Activated T-cell treated with anti-CD3 and anti-CD28 coated beads, Interleukin-2, amount 50 U/mL, for 72 hours (primary cell): ENCODE measurements around the gene CLCN6. TPM values are rescaled to one million over a fixed set of nuclear protein-coding genes. Genes with fewer than 3 reads are reported as not detected.

ENCODE experiments used
- ATAC-seq, 2 donors: fragments of 150-1000 bp; cut with Tn5 transposase; replicated peaks in 1 of 2; 2 replicates each; pipeline ENCODE4 v1.10.0; 2021; ENCODE audit warnings: moderate library complexity in 2 of 2, mild to moderate bottlenecking in 1 of 2
- DNase-seq, 2 donors: peaks; one replicate each; pipeline ENCODE4 v3.0.0; 2021 to 2022; ENCODE audit warnings: mixed read lengths in 1 of 2
- H3K27ac Mint-ChIP-seq: one replicate; pipeline ENCODE4 v1.8.0; 2022; ENCODE audit warnings: mild to moderate bottlenecking, moderate library complexity, mixed read lengths
- H3K27me3 Mint-ChIP-seq: one replicate; pipeline ENCODE4 v1.8.0; 2022; ENCODE audit warnings: low read depth, mixed read lengths
- H3K36me3 Mint-ChIP-seq, 2 donors: one replicate each; pipeline ENCODE4 v1.8.0; 2022; ENCODE audit warnings: mixed read lengths in 2 of 2, mild to moderate bottlenecking in 1 of 2; ENCODE audit not compliant: insufficient read depth in 2 of 2
- H3K4me1 Mint-ChIP-seq: one replicate; pipeline ENCODE4 v1.8.0; 2022; ENCODE audit warnings: low read depth, mixed read lengths
- H3K4me3 Mint-ChIP-seq, 2 donors: one replicate each; pipeline ENCODE4 v1.8.0; 2022; ENCODE audit warnings: mild to moderate bottlenecking in 2 of 2, mixed read lengths in 2 of 2, moderate library complexity in 2 of 2
- H3K9me3 Mint-ChIP-seq, 2 donors: one replicate each; pipeline ENCODE4 v1.8.0; 2022; ENCODE audit warnings: mixed read lengths in 2 of 2
- total RNA-seq, 2 donors: library from RNA; stranded (reverse); gene quantifications; one replicate each; pipeline ENCODE4 v1.2.3, GENCODE V29; 2022

Gene CLCN6
- total RNA-seq, 2 donors from 2014 or later: 8.2 to 9.3 TPM

DNA sequence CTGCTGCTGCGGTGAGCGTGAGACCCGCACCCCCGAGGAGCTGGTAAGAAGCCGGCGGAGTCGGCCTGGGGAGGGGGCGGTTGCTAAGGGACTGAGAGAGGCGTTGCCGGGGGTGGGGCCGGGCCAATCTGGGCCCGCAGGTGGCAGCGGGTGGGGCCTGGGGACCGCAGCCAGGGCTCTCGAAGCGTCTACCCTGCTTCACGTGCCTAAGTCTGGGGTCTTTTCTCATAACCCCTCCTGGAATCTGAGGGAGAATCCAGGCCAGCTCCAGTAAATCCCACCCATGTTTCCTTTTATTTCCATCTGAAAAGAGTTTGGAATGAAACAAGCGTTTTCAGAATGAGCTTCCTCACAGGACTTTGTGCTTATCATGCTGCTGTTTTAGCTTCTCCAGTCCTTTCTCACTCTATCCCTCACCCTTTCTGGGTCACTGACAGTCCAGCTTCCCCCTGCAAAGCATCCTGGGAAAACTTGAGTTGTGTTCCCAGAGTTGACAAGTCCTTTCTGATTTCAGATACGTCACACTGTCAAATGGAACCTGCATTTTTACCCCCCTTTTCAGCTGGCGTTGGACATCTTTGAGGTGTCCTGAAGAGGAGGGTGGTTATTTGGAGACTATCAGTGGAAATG is 431 bp downstream of the CLCN6 start:
- Mint-ChIP-seq H3K4me3 (peak overlapping the region; percentile 96 to 98), H3K4me1 (peaks cover 73% of the 10 kb centered on the region), H3K36me3 (peaks cover 0 to 2% of the 10 kb centered on the region in 2 donors), H3K9me3 (no peaks in the 10 kb centered on the region), H3K27ac (peak overlapping the region; percentile 93), H3K27me3 (no peaks in the 10 kb centered on the region)
- no peak for DNase-seq
- peak; percentile 57 to 59 for ATAC-seq

DNA sequence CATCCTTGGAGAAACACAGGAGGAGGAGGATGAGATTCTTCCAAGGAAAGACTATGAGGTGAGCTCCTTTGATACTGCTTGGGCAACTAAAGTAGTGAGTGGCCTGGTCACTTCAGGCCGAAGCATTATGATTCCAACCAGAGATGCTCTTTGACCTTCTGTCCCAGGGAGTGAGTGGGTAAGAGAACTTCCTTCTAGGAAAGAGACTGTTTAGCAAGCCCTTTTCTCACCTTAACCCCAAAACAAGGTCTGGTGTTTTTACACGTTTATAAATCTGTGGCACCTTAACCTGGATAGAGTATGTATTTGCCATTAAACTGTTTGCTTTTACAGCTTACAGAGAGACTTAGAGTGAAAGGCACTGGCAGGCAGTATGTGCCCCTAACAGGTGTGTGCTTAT is 1.1 kb downstream of the CLCN6 start:
- ATAC-seq: no peak
- H3K4me1 Mint-ChIP-seq: peaks cover 66% of the 10 kb centered on the region

DNA sequence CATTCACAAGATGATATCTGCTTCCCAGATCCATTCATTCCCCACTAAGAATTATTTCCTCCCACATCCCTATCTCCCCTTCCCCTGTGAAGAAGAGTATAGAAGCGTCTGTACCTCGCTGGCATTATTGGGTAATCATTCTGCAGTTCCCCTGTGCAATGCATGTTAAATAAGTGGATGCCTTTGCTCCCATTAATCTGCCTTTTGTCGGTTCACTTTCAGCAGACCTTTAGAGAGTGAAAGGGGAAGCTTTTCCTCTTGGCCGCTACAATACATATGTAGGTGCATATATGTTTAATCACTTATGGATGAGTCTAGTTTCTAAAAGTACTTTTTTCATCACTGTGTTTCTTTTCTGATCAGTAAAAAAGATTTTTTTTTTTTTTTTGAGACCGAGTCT is 7.0 kb downstream of the CLCN6 start:
- DNase-seq: no peak
- H3K4me1 Mint-ChIP-seq: peaks cover 13% of the 10 kb centered on the region
- no peak for ATAC-seq
- H3K27me3 Mint-ChIP-seq: no peaks in the 10 kb centered on the region
- H3K36me3 Mint-ChIP-seq: peaks cover 2 to 7% of the 10 kb centered on the region in 2 donors
- no peak overlapping the region for H3K27ac Mint-ChIP-seq
- no peaks in the 10 kb centered on the region for H3K9me3 Mint-ChIP-seq
- H3K4me3 Mint-ChIP-seq: no peak overlapping the region

More for the DNA sequence above, 1.1 kb downstream of the CLCN6 start:
- H3K36me3 Mint-ChIP-seq: peaks cover 0 to 2% of the 10 kb centered on the region in 2 donors
- H3K9me3 Mint-ChIP-seq: no peaks in the 10 kb centered on the region
- no peak for DNase-seq
- peak overlapping the region; percentile 22 for H3K27ac Mint-ChIP-seq
- no peaks in the 10 kb centered on the region for H3K27me3 Mint-ChIP-seq
- peak overlapping the region; percentile 96 to 98 for H3K4me3 Mint-ChIP-seq

DNA sequence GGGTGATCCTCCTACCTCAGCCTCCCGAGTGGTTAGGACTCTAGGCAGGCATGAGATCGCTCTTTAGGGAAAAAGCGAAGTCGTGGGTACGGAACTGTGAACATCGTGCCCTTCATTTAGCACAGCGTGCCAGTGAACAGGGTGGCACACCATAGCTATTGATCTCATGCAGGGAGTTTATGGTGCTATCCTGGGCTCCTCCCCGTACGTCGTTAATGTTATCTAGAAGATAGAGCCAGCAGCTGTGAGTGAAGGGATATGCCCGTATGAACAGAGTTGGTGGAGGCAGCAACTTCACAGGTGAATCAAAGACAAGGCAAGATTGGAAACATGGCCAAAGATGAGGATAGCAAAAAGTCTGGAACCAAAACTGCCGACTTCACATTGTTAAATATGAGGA is 11.2 kb downstream of the CLCN6 start:
- Mint-ChIP-seq H3K4me3 (no peak overlapping the region), H3K27ac (no peak overlapping the region), H3K36me3 (peaks cover 2 to 8% of the 10 kb centered on the region in 2 donors), H3K4me1 (no peaks in the 10 kb centered on the region), H3K27me3 (no peaks in the 10 kb centered on the region), H3K9me3 (no peaks in the 10 kb centered on the region)
- ATAC-seq (no peak), DNase-seq (no peak)

DNA sequence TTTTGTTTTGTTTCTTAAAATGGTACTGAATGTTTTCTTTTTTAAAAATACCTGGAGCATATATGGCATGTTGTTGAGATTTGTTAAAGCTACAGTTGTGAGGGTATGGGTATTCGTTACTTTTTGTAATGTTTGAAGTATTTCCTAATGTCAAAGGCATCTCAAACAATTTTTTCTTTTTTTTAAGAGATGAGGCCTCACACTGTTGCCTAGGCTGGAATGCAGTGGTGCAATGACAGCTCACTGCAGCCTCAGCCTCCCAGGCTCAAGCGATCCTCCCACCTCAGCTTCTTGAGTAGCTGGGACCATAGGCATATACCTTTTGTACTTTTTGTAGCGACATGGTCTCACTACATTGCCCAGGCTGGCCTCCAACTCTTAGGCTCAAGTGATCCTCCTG is 16.1 kb downstream of the CLCN6 start:
- DNase-seq (no peak), ATAC-seq (no peak)
- no peaks in the 10 kb centered on the region for H3K9me3 Mint-ChIP-seq
- peaks cover 2 to 9% of the 10 kb centered on the region in 2 donors for H3K36me3 Mint-ChIP-seq
- H3K4me1 Mint-ChIP-seq: no peaks in the 10 kb centered on the region
- no peak overlapping the region for H3K4me3 Mint-ChIP-seq
- H3K27me3 Mint-ChIP-seq: no peaks in the 10 kb centered on the region
- H3K27ac Mint-ChIP-seq: no peak overlapping the region

DNA sequence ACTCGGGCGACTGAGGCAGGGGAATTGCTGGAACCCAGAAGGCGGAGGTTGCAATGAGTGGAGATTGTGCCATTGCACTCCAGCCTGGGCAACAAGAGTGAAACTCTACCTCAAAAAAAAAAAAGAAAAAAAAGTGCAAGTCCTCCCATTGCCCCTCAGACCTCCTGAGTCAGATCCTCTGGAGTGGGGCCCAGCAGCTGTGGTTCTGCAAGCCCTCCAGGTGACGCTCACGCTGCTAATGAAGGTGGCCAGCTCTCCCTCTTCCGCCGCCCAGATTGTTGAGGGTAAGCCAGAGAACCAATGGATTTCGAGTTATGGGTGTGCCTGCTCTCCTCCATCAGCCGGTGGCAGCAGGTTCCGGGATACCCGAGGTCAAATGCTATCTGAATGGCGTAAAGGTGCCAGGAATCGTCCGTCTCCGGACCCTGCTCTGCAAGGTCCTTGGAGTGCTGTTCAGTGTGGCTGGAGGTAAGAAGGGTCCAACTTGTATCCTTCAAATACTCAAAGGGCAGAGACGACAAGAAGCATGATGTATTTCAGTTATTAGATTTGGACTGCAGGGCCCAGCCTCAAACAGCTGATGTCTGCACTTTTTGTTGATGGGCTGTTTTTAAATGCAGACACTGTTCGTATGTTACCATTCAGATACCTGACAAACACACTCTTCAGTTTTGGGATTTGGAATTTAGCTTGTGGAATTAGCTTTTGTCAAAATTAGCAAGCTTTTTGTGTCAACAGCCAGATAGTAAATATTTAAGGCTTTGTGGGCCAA is 17.6 kb downstream of the CLCN6 start:
- Mint-ChIP-seq H3K27ac (no peak overlapping the region), H3K36me3 (peaks cover 0 to 6% of the 10 kb centered on the region in 2 donors), H3K27me3 (no peaks in the 10 kb centered on the region), H3K4me3 (no peak overlapping the region), H3K4me1 (no peaks in the 10 kb centered on the region), H3K9me3 (no peaks in the 10 kb centered on the region)
- DNase-seq (no peak), ATAC-seq (no peak)

DNA sequence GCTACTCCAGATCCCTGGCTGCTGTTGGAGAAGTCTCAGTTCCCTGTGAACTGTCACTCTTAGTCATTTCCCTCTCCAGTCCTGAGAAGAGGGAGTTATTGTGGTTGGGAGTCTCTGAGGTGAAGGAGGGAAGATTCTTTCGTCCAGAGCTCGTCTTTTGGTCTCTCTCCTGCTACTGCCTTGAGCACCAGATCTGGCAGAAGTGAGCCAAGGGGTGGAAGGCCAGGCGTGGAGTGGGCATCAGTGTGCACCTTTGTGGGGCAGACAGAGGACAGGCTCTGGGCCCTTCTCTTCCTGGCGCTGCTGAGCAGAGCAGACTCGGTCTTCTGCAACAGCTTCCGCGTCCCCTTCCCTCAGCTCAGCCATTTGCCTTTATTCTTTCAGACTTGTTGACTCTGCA is 19.1 kb downstream of the CLCN6 start:
- Mint-ChIP-seq H3K36me3 (peaks cover 0 to 4% of the 10 kb centered on the region in 2 donors), H3K4me3 (no peak overlapping the region), H3K9me3 (no peaks in the 10 kb centered on the region), H3K27ac (no peak overlapping the region), H3K27me3 (no peaks in the 10 kb centered on the region), H3K4me1 (no peaks in the 10 kb centered on the region)
- DNase-seq (no peak), ATAC-seq (no peak)

DNA sequence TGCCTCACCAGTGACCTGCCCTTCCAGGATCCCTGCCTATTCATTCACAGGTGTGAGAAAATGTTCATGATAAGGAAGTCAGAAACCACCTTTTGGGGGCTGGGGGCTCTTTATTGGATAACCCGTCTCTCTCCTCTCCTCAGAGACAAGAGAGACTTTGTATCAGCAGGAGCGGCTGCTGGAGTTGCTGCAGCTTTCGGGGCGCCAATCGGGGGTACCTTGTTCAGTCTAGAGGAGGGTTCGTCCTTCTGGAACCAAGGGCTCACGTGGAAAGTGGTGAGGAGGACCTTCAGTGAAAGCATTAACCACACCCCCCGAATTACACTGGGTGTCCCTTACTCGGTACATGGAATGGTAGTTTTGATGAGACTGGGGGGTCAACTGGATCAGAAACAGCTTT is 21.0 kb downstream of the CLCN6 start:
- peaks cover 0 to 3% of the 10 kb centered on the region in 2 donors for H3K36me3 Mint-ChIP-seq
- no peak overlapping the region for H3K4me3 Mint-ChIP-seq
- H3K27me3 Mint-ChIP-seq: no peaks in the 10 kb centered on the region
- no peak for ATAC-seq
- no peak overlapping the region for H3K27ac Mint-ChIP-seq
- no peaks in the 10 kb centered on the region for H3K4me1 Mint-ChIP-seq
- H3K9me3 Mint-ChIP-seq: no peaks in the 10 kb centered on the region
- DNase-seq: no peak

DNA sequence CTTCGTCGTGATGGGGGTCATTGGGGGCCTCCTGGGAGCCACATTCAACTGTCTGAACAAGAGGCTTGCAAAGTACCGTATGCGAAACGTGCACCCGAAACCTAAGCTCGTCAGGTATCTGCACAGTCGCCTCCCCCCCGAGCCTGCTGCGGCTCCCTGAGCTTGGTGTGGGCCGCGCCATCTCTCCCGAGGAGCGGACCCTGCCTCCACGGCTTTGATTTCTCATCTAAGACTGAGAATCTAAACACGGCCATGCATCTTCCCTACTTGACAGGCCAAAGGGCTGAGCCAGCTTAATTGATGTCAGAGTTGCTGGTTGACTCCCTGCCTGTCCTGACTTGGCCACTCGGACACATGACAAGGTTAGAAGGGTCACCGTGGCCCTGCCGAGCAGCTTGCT is 22.5 kb downstream of the CLCN6 start:
- H3K4me1 Mint-ChIP-seq: no peaks in the 10 kb centered on the region
- ATAC-seq (no peak), DNase-seq (no peak)
- no peak overlapping the region for H3K27ac Mint-ChIP-seq
- H3K27me3 Mint-ChIP-seq: no peaks in the 10 kb centered on the region
- H3K36me3 Mint-ChIP-seq: peaks cover 0 to 2% of the 10 kb centered on the region in 2 donors
- no peaks in the 10 kb centered on the region for H3K9me3 Mint-ChIP-seq
- H3K4me3 Mint-ChIP-seq: no peak overlapping the region

DNA sequence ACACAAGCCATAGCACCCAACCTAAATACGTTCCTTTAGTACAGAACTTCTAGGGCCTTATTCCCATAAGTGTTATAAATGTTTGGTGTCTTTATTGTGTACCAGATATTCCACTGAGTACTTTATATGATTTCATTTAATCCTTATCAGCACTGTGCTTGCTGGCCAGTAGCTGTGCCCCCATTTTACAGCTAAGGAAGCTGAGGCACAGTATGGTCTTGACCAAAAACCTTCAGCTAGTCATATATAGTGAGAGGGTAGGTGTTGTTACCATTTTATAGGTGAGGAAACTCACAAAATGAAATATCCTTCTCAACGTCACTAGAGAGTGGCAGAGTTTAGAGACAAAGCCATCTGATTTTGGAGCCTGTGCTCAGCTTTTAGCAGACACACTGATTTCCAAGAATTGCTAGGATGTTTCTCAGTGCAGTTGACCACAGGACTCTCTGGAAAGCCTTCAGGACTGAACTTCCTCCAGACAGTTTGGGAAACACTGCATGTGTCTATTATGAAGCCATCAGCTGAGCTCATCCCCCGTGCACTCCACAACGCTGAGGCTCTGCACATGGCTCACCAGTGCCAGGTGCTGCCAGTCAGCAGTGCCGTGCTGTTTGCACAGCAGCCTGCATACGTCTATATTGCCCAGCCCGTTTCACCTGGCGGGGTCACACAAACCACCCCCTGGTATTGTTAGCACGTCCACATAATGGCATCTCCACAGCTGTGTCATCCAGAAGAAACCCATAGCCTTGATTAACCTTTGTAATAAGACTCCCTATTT is 26.1 kb downstream of the CLCN6 start:
- Mint-ChIP-seq H3K36me3 (peaks cover 2% of the 10 kb centered on the region in 2 donors), H3K4me3 (no peak overlapping the region), H3K27me3 (no peaks in the 10 kb centered on the region), H3K9me3 (no peaks in the 10 kb centered on the region), H3K27ac (no peak overlapping the region), H3K4me1 (no peaks in the 10 kb centered on the region)
- DNase-seq (no peak), ATAC-seq (no peak)

DNA sequence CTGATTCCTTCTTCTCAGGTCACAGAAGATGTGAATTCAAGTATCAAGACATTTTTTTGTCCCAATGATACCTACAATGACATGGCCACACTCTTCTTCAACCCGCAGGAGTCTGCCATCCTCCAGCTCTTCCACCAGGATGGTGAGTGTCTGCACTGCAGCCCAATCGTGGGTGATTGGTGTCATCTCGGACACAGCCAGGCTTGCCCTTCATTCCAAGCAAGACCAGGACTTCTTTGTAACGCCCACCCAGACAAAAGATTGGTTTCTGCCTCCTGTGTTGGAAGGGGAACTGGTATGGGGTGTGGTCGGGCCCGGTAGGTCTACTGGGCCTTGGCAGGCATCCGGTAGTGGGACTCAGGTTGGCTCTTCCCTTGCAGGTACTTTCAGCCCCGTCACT is 27.5 kb downstream of the CLCN6 start:
- DNase-seq (no peak), ATAC-seq (no peak)
- Mint-ChIP-seq H3K27me3 (no peaks in the 10 kb centered on the region), H3K36me3 (peaks cover 2 to 3% of the 10 kb centered on the region in 2 donors), H3K9me3 (no peaks in the 10 kb centered on the region), H3K27ac (no peak overlapping the region), H3K4me1 (no peaks in the 10 kb centered on the region), H3K4me3 (no peak overlapping the region)

DNA sequence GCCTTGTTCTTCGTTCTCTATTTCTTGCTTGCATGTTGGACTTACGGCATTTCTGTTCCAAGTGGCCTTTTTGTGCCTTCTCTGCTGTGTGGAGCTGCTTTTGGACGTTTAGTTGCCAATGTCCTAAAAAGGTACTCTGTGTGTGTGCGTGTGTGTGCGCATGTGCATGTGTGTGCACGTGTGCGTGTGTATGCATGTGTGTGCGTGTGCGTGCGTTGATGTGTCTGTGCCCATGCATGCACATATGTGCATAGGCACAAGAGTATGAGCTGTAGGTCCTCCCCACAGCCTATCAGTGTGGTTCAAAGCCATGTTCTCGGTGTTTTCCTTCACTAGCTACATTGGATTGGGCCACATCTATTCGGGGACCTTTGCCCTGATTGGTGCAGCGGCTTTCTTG is 27.9 kb downstream of the CLCN6 start:
- no peak overlapping the region for H3K4me3 Mint-ChIP-seq
- H3K9me3 Mint-ChIP-seq: no peaks in the 10 kb centered on the region
- DNase-seq (no peak), ATAC-seq (no peak)
- no peaks in the 10 kb centered on the region for H3K27me3 Mint-ChIP-seq
- no peak overlapping the region for H3K27ac Mint-ChIP-seq
- no peaks in the 10 kb centered on the region for H3K4me1 Mint-ChIP-seq
- peaks cover 2 to 6% of the 10 kb centered on the region in 2 donors for H3K36me3 Mint-ChIP-seq
